IMR-90 (cell line): Measurements from ENCODE around the gene DLX1. TPM values are rescaled to one million over a fixed set of nuclear protein-coding genes. Genes with fewer than 3 reads are reported as not detected.

Experiments used
- ATAC-seq: fragments of 200-7000 bp; cut with Tn5 transposase; 2 replicates; pipeline ENCODE4 v1.9.1; 2020; ENCODE audit warnings: low read depth, mild to moderate bottlenecking, moderate library complexity
- BruUV-seq: library from RNA; stranded (reverse); fragments of 400-500 nt; replicated peaks from 2 replicates; lab custom pipeline; 2021; lab: Mats Ljungman, UMichigan
- CTCF ChIA-PET: fragments of 300-600 bp; formaldehyde crosslinking; extraction: SDS; loops from one replicate; lab custom pipeline; 2021; ENCODE audit warnings: antibody characterized with exemption; lab: Yijun Ruan, JAX
- POLR2A ChIA-PET: fragments of 300-600 bp; sonication (Branson Sonifier 250); formaldehyde crosslinking; loops from one replicate; lab custom pipeline; 2022; ENCODE audit warnings: antibody characterized with exemption; ENCODE audit not compliant: unreplicated experiment; lab: Charles Lee
- DNase-seq: peaks from one replicate; pipeline ENCODE4 v3.0.0; 2013
- H2AFZ ChIP-seq: replicated peaks from 2 replicates; pipeline ENCODE3; 2013; ENCODE audit warnings: low read length, mild to moderate bottlenecking; ENCODE audit not compliant: poor library complexity
- H2AK5ac ChIP-seq: 2 replicates; pipeline ENCODE4 v1.6.1; 2013; ENCODE audit warnings: low read depth, low read length, inconsistent platforms
- H2AK9ac ChIP-seq: replicated peaks from 2 replicates; pipeline ENCODE3; 2013; ENCODE audit warnings: mild to moderate bottlenecking, low read depth, low read length, moderate library complexity; ENCODE audit not compliant: poor library complexity
- H2BK120ac ChIP-seq: 2 replicates; pipeline ENCODE4 v1.6.1; 2013; ENCODE audit warnings: low read depth, low read length, inconsistent platforms
- H2BK15ac ChIP-seq: 3 replicates; pipeline ENCODE4 v1.6.1; 2013; ENCODE audit warnings: low read depth, low read length, inconsistent platforms
- H2BK20ac ChIP-seq: 2 replicates; pipeline ENCODE4 v1.6.1; 2013; ENCODE audit warnings: low read depth, mild to moderate bottlenecking, inconsistent platforms, low read length, moderate library complexity
- H2BK5ac ChIP-seq: 2 replicates; pipeline ENCODE4 v1.6.1; 2013; ENCODE audit warnings: mild to moderate bottlenecking, low read depth, low read length, inconsistent platforms; ENCODE audit not compliant: poor library complexity, severe bottlenecking
- H3K14ac ChIP-seq: replicated peaks from 2 replicates; pipeline ENCODE4 v1.6.1; 2013; ENCODE audit warnings: low read depth, low read length, inconsistent platforms
- H3K18ac ChIP-seq: 2 replicates; pipeline ENCODE4 v1.6.1; 2013; ENCODE audit warnings: low read depth, low read length, control low read depth
- H3K23ac ChIP-seq: 2 replicates; pipeline ENCODE4 v1.6.1; 2013; ENCODE audit warnings: low read depth, low read length, inconsistent platforms
- H3K27ac ChIP-seq: 2 replicates; pipeline ENCODE4 v1.5.1; 2013; ENCODE audit warnings: mild to moderate bottlenecking, control low read depth, low read length; ENCODE audit not compliant: insufficient read depth
- H3K27me3 ChIP-seq: 2 replicates; pipeline ENCODE4 v1.6.1; 2013; ENCODE audit warnings: low read length; ENCODE audit not compliant: control insufficient read depth, insufficient read depth
- H3K36me3 ChIP-seq: 2 replicates; pipeline ENCODE4 v1.6.1; 2013; ENCODE audit warnings: low read length, mixed read lengths; ENCODE audit not compliant: control insufficient read depth, insufficient read depth
- H3K4ac ChIP-seq: 2 replicates; pipeline ENCODE4 v1.6.1; 2013; ENCODE audit warnings: low read depth, low read length, inconsistent platforms
- H3K4me1 ChIP-seq: 2 replicates; pipeline ENCODE4 v1.6.1; 2013; ENCODE audit warnings: low read length, mixed read lengths; ENCODE audit not compliant: control insufficient read depth, insufficient read depth
- H3K4me2 ChIP-seq: 2 replicates; pipeline ENCODE4 v1.6.1; 2013; ENCODE audit warnings: low read depth, mild to moderate bottlenecking, control low read depth, low read length, moderate library complexity
- H3K4me3 ChIP-seq: 2 replicates; pipeline ENCODE4 v1.5.1; 2013; ENCODE audit warnings: low read depth, mild to moderate bottlenecking, control low read depth, low read length, moderate library complexity; ENCODE audit not compliant: insufficient read depth
- H3K56ac ChIP-seq: 2 replicates; pipeline ENCODE4 v1.6.1; 2013; ENCODE audit warnings: low read length, inconsistent platforms; ENCODE audit not compliant: insufficient read depth; ENCODE audit errors: extremely low read depth
- H3K79me1 ChIP-seq, 2 experiments: 2 replicates each; pipeline ENCODE4 v1.6.1; 2013; ENCODE audit warnings: low read length in 2 of 2, inconsistent platforms in 1 of 2, low read depth in 1 of 2
- H3K9ac ChIP-seq: 2 replicates; pipeline ENCODE4 v1.6.1; 2013; ENCODE audit warnings: low read depth, low read length, control low read depth
- H3K9me1 ChIP-seq: 2 replicates; pipeline ENCODE4 v1.6.1; 2013; ENCODE audit warnings: low read length, inconsistent platforms; ENCODE audit not compliant: insufficient read depth
- H3K9me3 ChIP-seq: 2 replicates; pipeline ENCODE4 v1.6.1; 2013; ENCODE audit warnings: low read length; ENCODE audit not compliant: control insufficient read depth, insufficient read depth
- H4K20me1 ChIP-seq: 2 replicates; pipeline ENCODE4 v1.6.1; 2013; ENCODE audit warnings: low read length, inconsistent platforms; ENCODE audit not compliant: insufficient read depth
- H4K5ac ChIP-seq: 2 replicates; pipeline ENCODE4 v1.6.1; 2013; ENCODE audit warnings: mild to moderate bottlenecking, low read depth, low read length, control low read depth
- H4K8ac ChIP-seq, 2 experiments: 2 replicates each; pipeline ENCODE4 v1.6.1; 2013; ENCODE audit warnings: low read depth in 2 of 2, low read length in 2 of 2, control low read depth in 1 of 2, inconsistent platforms in 1 of 2
- H4K91ac ChIP-seq: 2 replicates; pipeline ENCODE4 v1.6.1; 2013; ENCODE audit warnings: low read depth, low read length, inconsistent platforms; ENCODE audit not compliant: insufficient read depth
- CHD1 ChIP-seq: IDR thresholded peaks from 2 replicates; pipeline ENCODE4 v1.6.1; 2012; ENCODE audit warnings: low read depth, low read length, improper control_type of control experiment
- FOS ChIP-seq: fragments of 150-350 bp; IDR thresholded peaks from 2 replicates; pipeline ENCODE4 v1.6.1; 2016; ENCODE audit warnings: low read depth, low read length
- MAZ ChIP-seq: IDR thresholded peaks from 2 replicates; pipeline ENCODE4 v1.6.1; 2012; ENCODE audit warnings: low read depth, mild to moderate bottlenecking, low read length, improper control_type of control experiment, moderate library complexity, borderline replicate concordance
- MXI1 ChIP-seq: IDR thresholded peaks from 2 replicates; pipeline ENCODE4 v1.6.1; 2012; ENCODE audit warnings: low read depth, mild to moderate bottlenecking, low read length, moderate library complexity, borderline replicate concordance
- NFE2L2 ChIP-seq: fragments of 150-350 bp; IDR thresholded peaks from 2 replicates; pipeline ENCODE4 v1.6.1; 2016; ENCODE audit warnings: low read depth, mild to moderate bottlenecking, low read length
- POLR2A ChIP-seq: IDR thresholded peaks from 2 replicates; pipeline ENCODE4 v1.6.1; 2012; ENCODE audit warnings: mild to moderate bottlenecking, low read depth, low read length
- RCOR1 ChIP-seq: IDR thresholded peaks from 2 replicates; pipeline ENCODE4 v1.6.1; 2012; ENCODE audit warnings: mild to moderate bottlenecking, low read length, improper control_type of control experiment; ENCODE audit not compliant: insufficient replicate concordance
- SMC3 ChIP-seq: fragments of 150-350 bp; IDR thresholded peaks from 2 replicates; pipeline ENCODE4 v1.6.1; 2016; ENCODE audit warnings: low read depth, mild to moderate bottlenecking, antibody characterized with exemption, low read length, moderate library complexity
- WGBS, 2 experiments: methylation state at CpG; one replicate each; pipeline versions ENCODE4 v1.1.5 to v1.1.7; 2013; ENCODE audit warnings: missing lambda C conversion rate in 2 of 2; ENCODE audit not compliant: insufficient read length in 1 of 2; ENCODE audit errors: extremely low coverage in 2 of 2; 5-methylcytosine and 5-hydroxymethylcytosine counted together
- dilution Hi-C: fragments of 300-500 bp; cut with HindIII; formaldehyde crosslinking; loops from one replicate; pipeline ENCODE4 v1.14.3; 2018; ENCODE audit warnings: low sequenced_read_pairs; ENCODE audit not compliant: unreplicated experiment
- in situ Hi-C: fragments of 300-500 bp; cut with MboI; formaldehyde crosslinking; loops from 3 replicates; pipeline ENCODE4 v1.14.3; 2019; ENCODE audit warnings: low sequenced_read_pairs, inconsistent platforms, mixed read lengths
- intact Hi-C: fragments of 100-400 bp; cut with micrococcal nuclease; formaldehyde crosslinking; loops from 2 replicates; pipeline ENCODE4 v1.10.0; 2022
- polyA plus RNA-seq, 3 experiments: library from polyadenylated mRNA; depleted of rRNA; stranded (reverse); fragments of >200 nt; gene quantifications; 2 replicates each; pipeline ENCODE4 v1.2.3, GENCODE V29; 2012; ENCODE audit warnings: low replicate concordance in 1 of 3
- total RNA-seq: library from RNA; depleted of rRNA; stranded (reverse); fragments of >200 nt; gene quantifications from 2 replicates; pipeline ENCODE4 v1.2.3, GENCODE V29; 2012
- TF ChIP-seq, protein P1 (sequence below): conservative IDR thresholded peaks from 2 replicates; pipeline ENCODE4 v1.5.1; 2012; ENCODE audit warnings: mild to moderate bottlenecking, low read depth, low read length, improper control_type of control experiment

DLX1 gene
- total and polyA plus RNA-seq, 2 of the 4 experiments (the other 2 are of a cell fraction) = 0.36 to 2.2 TPM

DNA sequence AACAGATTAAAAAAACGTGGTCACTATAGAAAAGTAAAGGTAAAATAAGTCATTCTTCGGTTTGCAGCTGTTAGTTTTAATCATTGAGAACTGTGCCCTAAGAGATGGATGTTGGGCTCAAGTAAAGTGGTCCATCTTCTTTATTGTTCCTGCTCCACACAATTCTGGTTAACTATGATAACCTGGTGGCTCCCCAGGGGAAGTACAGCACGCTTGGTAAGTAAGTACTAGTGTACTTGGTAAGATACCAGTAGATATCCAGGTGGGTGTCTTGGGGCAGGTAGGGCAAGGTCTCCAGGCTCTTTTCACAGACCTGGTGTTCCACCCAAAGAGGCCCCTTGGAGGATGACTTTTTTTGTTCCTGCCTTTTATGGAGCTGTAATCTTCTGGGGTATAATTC is 49.0 kb downstream of the DLX1 start (continued):
- TF ChIP-seq, protein P1, sequence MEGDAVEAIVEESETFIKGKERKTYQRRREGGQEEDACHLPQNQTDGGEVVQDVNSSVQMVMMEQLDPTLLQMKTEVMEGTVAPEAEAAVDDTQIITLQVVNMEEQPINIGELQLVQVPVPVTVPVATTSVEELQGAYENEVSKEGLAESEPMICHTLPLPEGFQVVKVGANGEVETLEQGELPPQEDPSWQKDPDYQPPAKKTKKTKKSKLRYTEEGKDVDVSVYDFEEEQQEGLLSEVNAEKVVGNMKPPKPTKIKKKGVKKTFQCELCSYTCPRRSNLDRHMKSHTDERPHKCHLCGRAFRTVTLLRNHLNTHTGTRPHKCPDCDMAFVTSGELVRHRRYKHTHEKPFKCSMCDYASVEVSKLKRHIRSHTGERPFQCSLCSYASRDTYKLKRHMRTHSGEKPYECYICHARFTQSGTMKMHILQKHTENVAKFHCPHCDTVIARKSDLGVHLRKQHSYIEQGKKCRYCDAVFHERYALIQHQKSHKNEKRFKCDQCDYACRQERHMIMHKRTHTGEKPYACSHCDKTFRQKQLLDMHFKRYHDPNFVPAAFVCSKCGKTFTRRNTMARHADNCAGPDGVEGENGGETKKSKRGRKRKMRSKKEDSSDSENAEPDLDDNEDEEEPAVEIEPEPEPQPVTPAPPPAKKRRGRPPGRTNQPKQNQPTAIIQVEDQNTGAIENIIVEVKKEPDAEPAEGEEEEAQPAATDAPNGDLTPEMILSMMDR = no peak
- TF ChIP-seq MXI1 (no peak), POLR2A (no peak), NFE2L2 (no peak)

DNA sequence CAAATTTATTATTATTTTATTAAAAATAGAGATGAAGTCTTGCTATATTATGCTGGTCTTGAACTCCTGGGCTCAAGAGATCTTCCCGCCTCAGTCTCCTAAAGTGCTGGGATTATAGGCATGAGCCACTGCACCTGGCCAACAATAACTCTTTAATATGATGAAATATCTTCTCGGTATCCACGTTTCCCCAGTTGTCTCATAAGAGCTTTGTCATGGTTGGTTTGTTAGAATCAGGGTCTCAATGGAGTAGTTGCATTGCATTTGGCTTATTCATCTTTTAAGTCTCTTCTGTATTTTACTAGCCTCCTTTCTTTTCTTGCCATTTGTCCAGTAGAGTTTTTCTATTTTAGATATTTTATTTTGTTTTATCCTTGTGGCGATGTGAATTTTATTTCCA is 50.1 kb downstream of the DLX1 start:
- CTCF ChIA-PET = interaction anchor here (0.8 to 3.1 kb wide), 2 partner anchors 8 to 16 kb away, joined by 3 to 9 read pairs; no protein-coding TSS in a partner anchor
- Histone ChIP-seq H2BK120ac (no peak overlapping the region), H2BK20ac (no peak overlapping the region), H4K91ac (no peak overlapping the region), H3K79me1 (no peaks in the 10 kb centered on the region), H3K36me3 (no peaks in the 10 kb centered on the region), H3K23ac (no peak overlapping the region), H3K9me3 (no peaks in the 10 kb centered on the region; the same call in 1 of the 2 replicates), H4K20me1 (no peaks in the 10 kb centered on the region), H4K5ac (no peak overlapping the region), H3K56ac (no peak overlapping the region), H3K4me2 (no peak overlapping the region), H2BK15ac (no peak overlapping the region), H4K8ac (no peak overlapping the region), H2AFZ (no peak overlapping the region), H2BK5ac (no peak overlapping the region), H3K9me1 (no peaks in the 10 kb centered on the region), H3K9ac (no peak overlapping the region), H3K14ac (no peak overlapping the region), H2AK5ac (no peak overlapping the region), H3K18ac (no peak overlapping the region), H3K4me1 (peaks cover 2% of the 10 kb centered on the region; the same call in 1 of the 2 replicates), H3K4ac (no peak overlapping the region), H2AK9ac (no peak overlapping the region), H3K27ac (no peak overlapping the region), H3K4me3 (no peak overlapping the region), H3K27me3 (peaks cover 8% of the 10 kb centered on the region)
- ATAC-seq = no peak
- POLR2A ChIA-PET = no interaction called here
- in situ Hi-C loops = loop anchor here (10.0 kb wide), 1 partner anchor 541 kb away; no protein-coding TSS in a partner anchor
- intact Hi-C loops = no loop called here
- DNase-seq = no peak
- WGBS, 2 experiments = no CpG with 5 or more reads among the region's 4 CpGs
- no TSS peak for BruUV-seq
- TF ChIP-seq SMC3 (no peak), CHD1 (no peak), RCOR1 (no peak), MAZ (no peak), FOS (no peak), NFE2L2 (no peak)
- dilution Hi-C loops = no loop called here
